ENCODE measurements around the gene HOMER3.
"Not testable (repeated sequence)": the region's sequence is repeated elsewhere in the genome, so short reads cannot be mapped to it uniquely, and the experiment has no call there.

Gene HOMER3

GRCh38 chr19:18922228-18922985 is 18.6 kb downstream of the HOMER3 start:
- no peak for TF ChIP-seq GATA1 (IDR thresholded peaks at IDR 0.05; ENCODE audit: low read depth, low read length)
- no peak for TF ChIP-seq POLR2A (IDR thresholded peaks at IDR 0.05; ENCODE audit: low read length)
- no peak for DNase-seq

DNA sequence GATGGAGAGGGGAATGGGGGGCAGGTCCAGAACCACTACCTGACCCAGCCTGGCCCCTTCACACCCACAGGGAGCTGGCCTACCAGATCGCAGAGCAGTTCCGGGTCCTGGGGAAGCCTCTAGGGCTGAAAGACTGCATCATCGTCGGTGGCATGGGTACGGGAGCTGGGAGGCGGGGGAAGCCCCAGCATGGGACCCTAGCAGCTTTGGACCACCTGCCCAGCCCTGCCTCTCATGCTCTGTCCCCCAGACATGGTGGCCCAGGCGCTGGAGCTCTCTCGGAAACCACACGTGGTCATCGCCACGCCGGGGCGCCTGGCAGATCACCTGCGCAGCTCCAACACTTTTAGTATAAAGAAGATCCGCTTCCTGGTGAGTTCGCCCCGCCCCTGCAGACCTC is 19.4 kb downstream of the HOMER3 start:
- DNase-seq, result no peak
- TF ChIP-seq POLR2A (IDR thresholded peaks at IDR 0.05; ENCODE audit: low read length) (no peak), GATA1 (IDR thresholded peaks at IDR 0.05; ENCODE audit: low read depth, low read length) (no peak)

DNA sequence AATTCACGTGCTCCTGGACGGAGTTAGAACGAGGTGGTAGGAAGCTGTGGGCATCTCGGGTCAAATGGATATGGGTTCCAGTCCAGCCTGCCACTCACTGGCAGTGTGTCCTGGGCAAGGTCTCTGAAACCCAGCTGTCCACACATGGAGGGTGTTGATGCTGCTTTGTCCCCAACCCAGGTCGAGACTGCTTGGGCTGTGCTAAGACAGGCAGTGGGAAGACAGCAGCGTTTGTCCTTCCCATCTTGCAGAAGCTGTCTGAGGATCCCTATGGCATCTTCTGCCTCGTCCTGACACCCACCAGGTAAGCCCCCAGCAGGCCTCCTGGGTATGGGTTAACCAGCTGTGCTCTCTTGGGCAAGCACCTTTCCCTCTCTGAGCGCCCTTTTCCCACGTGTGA is 20.6 kb downstream of the HOMER3 start:
- no peak for DNase-seq
- TF ChIP-seq GATA1 (IDR thresholded peaks at IDR 0.05; ENCODE audit: low read depth, low read length), result no peak
- TF ChIP-seq POLR2A (IDR thresholded peaks at IDR 0.05; ENCODE audit: low read length), result no peak

DNA sequence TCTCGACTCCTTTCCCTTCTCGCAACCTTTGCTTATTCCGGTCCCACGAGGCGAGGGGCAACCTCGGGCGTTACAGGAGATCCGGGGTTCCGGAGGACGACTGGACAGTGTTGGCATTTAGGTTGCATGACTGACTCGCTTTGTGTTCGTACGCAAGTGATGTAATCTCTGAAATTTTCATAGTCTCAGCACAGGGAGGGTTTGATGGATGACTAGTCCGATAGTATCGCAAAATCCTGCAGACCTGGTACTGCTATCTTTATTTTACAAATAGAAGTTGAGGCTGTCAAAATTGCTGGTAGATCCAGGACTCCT is 21.2 kb downstream of the HOMER3 start:
- no peak for DNase-seq
- TF ChIP-seq POLR2A (IDR thresholded peaks at IDR 0.05; ENCODE audit: low read length) (no peak), GATA1 (IDR thresholded peaks at IDR 0.05; ENCODE audit: low read depth, low read length) (no peak)

- TF ChIP-seq POLR2A (IDR thresholded peaks at IDR 0.05; ENCODE audit: low read length) (peak; percentile 97), GATA1 (IDR thresholded peaks at IDR 0.05; ENCODE audit: low read depth, low read length) (no peak)
- peak; percentile 99 to 100 for DNase-seq
These were observed 21.7 kb downstream of the HOMER3 start, which contains the start of the genes COPE and DDX49 for GRCh38 chr19:18919086-18919899. COPE (minus strand) TSS chr19:18919387; CDS start chr19:18919348, 39 bp downstream. DDX49 (plus strand) TSS chr19:18919715; CDS start chr19:18919742, 27 bp downstream.

GRCh38 chr19:18917593-18917992 is 23.4 kb downstream of the HOMER3 start:
- not testable (repeated sequence) for DNase-seq

DNA sequence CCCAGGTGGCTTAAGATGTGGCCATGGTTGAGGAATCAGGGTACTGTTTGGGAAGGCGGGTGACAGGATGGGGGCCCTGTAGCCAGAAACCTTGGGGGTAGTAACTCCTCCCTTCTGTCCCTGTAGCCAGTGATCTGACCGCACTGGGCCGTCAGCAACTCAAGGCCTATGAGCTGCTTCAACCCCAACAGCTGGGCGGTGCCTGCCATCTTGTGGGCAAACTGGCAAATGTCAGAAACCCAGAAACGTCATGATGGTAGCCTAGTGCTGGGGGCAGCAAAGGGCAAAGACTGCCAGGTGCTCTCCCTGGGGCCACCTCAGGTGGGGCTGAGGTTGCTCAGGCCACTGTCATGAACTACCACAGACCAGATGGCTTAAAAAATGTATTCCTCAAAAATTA is 25.4 kb downstream of the HOMER3 start:
- DNase-seq, result peak; percentile 60 to 65
- no peak for TF ChIP-seq GATA1 (IDR thresholded peaks at IDR 0.05; ENCODE audit: low read depth, low read length)
- TF ChIP-seq POLR2A (IDR thresholded peaks at IDR 0.05; ENCODE audit: low read length), result no peak

DNA sequence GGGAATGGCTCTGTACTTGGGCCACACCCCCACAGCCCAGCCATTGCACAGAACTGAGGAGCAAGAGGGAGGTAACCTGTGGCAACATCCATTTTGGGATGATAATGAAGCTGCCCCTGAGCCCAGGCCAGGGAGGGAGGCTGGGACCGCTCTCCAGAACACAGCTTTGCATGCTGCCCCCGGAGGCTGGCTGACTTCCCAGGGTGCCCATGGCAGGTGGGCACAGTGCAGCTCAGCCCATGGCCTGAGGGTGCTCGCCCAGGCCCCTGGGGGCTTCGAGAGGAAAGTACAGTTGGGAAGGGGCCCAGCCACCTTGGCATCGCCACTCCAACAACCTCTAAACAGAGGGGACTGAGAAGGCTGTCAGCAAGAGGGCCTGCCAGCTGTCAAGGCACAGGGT is 27.6 kb downstream of the HOMER3 start:
- DNase-seq, result no peak
- TF ChIP-seq POLR2A (IDR thresholded peaks at IDR 0.05; ENCODE audit: low read length), result no peak

DNA sequence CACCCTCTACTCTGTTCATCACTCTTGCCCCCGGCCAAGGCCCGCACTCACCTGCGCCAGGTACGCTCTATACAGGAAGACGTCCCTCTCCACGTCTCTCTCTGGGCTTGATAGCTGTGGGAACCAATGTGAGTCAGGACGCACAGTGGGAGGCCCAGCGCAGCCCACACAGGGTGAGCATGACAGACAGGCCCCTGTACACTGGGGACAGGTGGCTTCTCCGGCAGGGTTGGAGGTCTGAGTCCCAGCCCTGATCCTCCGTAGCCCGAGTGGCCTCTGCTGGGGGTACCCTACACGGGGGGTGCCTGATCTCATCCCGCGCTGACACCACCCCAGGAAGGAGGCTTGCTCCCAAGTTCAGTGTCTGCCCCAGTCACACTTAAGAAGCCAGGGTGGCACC is 28.1 kb downstream of the HOMER3 start:
- no peak for DNase-seq
- TF ChIP-seq GATA1 (IDR thresholded peaks at IDR 0.05; ENCODE audit: low read depth, low read length), result no peak
- TF ChIP-seq POLR2A (IDR thresholded peaks at IDR 0.05; ENCODE audit: low read length), result no peak

DNA sequence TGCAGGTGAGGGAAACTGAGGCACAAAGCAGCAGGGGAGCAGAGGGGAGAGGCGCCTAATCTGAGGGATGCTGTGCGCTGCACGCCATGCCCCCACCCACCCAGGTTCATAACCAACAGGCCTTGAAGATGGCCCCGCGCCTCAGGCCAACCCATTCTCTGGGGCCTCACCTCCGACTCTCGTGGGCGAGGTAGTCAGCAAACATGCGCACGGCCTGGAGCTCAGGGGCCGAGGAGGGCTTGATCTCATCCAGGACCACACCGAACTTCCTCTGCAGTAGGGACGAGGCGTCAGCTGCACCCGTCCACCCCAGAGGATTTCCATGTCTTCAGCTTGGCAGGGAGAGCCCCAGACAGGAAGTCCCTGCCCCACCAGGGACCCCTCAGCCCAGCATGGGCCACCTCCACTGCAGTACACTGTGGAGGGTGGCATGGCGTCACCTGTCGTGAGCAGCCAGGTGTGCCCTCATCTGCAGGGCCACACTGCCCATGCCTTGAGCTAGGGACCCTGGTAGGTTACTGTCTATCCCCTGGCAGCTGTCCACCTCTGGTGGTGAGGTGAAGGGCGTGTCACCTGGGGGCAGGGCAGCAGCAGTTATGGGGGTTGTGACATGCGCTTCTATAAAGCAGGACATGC is 30.1 kb downstream of the HOMER3 start:
- TF ChIP-seq POLR2A (IDR thresholded peaks at IDR 0.05; ENCODE audit: low read length) (no peak), GATA1 (IDR thresholded peaks at IDR 0.05; ENCODE audit: low read depth, low read length) (no peak)

DNA sequence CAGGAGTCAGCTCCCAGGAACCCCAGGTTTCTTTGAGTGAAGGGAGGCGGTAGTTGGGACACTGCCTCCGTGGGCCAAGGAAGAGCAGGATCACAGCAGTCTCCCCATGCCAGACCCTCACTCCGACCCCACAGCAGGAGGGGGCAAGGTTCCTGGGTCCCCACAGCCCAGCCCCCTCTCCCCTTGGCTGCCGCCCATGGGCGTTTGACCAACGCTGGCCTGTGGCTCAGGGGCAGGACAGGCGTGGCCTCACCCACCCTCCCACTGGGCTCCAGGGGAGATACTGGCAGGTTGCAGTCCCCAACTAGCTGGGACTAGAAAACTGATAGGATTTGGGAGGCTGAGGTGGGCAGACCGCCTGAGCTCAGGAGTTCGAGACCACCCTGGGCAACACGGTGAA is 31.0 kb downstream of the HOMER3 start:
- DNase-seq, result no peak
- no peak for TF ChIP-seq GATA1 (IDR thresholded peaks at IDR 0.05; ENCODE audit: low read depth, low read length)
- TF ChIP-seq POLR2A (IDR thresholded peaks at IDR 0.05; ENCODE audit: low read length), result no peak

More for the DNA sequence above, 30.1 kb downstream of the HOMER3 start:
- no peak for DNase-seq

DNA sequence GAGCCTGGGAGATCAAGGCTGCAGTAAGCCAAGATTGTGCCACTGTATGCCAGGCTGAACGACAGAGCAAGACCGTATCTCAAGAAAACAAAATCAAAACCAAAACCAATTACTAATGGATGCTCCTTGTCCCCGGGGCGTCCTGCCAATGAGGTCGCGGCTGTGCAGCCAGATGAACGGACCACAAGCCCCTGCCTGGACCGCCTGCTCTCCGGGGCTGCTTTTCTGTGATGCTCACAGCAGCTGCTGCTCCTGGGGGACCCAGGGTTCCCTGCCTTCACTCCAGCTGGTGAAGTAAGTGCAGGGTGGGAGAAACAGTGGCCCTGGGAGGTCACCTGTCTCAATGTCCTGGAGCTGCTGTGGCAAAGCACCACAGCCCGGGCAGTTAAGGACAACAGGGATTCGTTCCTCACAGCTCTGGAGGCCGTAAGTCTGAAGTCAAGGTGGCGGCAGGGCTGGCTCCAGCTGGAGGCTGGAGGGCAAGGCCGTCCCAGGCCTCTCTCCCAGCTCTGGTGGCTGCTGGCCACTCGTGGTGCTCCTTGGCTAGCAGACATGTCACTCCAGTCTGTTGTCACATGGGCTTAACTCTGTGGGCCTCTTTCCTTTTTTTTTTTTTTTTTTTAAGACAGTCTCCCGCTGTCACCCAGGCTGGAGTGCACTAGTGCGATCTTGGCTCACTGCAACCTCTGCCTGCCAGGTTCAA is 31.9 kb downstream of the HOMER3 start:
- no peak for TF ChIP-seq POLR2A (IDR thresholded peaks at IDR 0.05; ENCODE audit: low read length)
- no peak for TF ChIP-seq GATA1 (IDR thresholded peaks at IDR 0.05; ENCODE audit: low read depth, low read length)
- no peak for DNase-seq

DNA sequence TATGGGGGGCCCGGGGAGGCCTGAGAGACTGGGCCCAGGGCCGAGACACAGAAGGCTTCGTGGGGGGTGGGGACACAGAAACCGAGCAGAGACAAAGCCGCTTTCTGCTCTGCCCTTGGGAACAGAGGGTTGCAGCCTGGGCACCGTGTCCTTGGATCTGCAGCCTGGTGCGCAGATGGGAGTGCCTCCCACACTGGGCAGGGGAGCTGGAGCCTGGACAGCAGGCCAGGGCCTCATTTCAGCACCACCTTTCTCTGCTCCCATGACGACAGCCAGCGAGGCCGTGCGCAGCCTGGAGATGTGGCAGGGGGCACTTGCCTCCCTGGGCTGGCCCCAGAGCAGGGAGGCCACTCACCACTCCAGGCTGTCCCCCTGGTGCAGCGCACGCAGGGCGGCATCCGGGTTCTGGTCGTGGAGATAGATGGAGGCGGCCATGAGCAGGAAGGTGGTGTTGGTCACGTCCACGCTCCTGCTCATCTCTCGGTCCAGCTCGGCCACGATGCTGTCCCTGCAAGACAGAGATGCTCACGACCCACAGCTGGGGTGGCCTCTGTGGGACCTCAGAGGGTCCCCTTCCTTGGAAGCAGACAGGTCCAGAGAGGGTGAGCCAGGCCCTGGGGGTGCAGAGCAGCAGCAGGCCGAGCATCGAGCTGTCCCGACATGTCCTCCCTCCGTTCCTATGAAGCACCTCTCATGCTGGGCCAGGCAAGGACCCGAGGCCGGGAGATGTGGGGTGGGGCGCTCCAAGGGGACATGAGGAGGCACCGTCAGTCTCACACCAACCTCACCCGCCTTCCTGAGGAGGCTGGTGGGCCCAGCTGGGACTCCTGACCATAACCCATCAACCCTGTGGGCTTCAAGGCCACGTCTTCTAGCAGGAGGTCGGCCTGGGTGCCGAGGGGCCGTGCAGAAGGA is 34.2 kb downstream of the HOMER3 start:
- no peak for DNase-seq
- TF ChIP-seq POLR2A (IDR thresholded peaks at IDR 0.05; ENCODE audit: low read length), result no peak
- TF ChIP-seq GATA1 (IDR thresholded peaks at IDR 0.05; ENCODE audit: low read depth, low read length), result no peak

Data from erythroblast (primary cell).